Endodermal cell (in vitro differentiated cells): ENCODE data around the gene JSRP1. TPM values are rescaled to one million over a fixed set of nuclear protein-coding genes. Genes with fewer than 3 reads are reported as not detected.
A peak's percentile ranks its signal among the peaks of the same experiment; 100 is the strongest.

Source experiments
- DNase-seq: peaks from one replicate; pipeline ENCODE4 v3.0.0-alpha.2; 2017
- H3K27ac ChIP-seq: 2 replicates; pipeline ENCODE4 v1.5.1; 2013; ENCODE audit warnings: mild to moderate bottlenecking, low read depth, low read length, moderate library complexity
- H3K27me3 ChIP-seq: 2 replicates; pipeline ENCODE4 v1.6.1; 2013; ENCODE audit warnings: mild to moderate bottlenecking, low read length, moderate library complexity; ENCODE audit not compliant: insufficient read depth, control insufficient read depth, poor library complexity, severe bottlenecking
- H3K36me3 ChIP-seq: 2 replicates; pipeline ENCODE4 v1.7.0; 2013; ENCODE audit warnings: mild to moderate bottlenecking, low read length, moderate library complexity; ENCODE audit not compliant: control insufficient read depth, insufficient read depth
- H3K4me1 ChIP-seq: one replicate; pipeline ENCODE4 v1.7.0; 2013; ENCODE audit warnings: low read length; ENCODE audit not compliant: control insufficient read depth, insufficient read depth
- H3K4me3 ChIP-seq: 2 replicates; pipeline ENCODE4 v1.5.1; 2013; ENCODE audit warnings: mild to moderate bottlenecking, low read length, moderate library complexity
- H3K9ac ChIP-seq: 2 replicates; pipeline ENCODE4 v1.6.1; 2013; ENCODE audit warnings: mild to moderate bottlenecking, low read length, moderate library complexity; ENCODE audit not compliant: poor library complexity, severe bottlenecking; ENCODE audit errors: extremely low read depth
- H3K9me3 ChIP-seq: 2 replicates; pipeline ENCODE4 v1.6.1; 2013; ENCODE audit warnings: mild to moderate bottlenecking, low read length, moderate library complexity; ENCODE audit not compliant: control insufficient read depth
- H3K27ac Mint-ChIP-seq: 2 replicates; pipeline ENCODE4 v1.8.0; 2020; ENCODE audit warnings: mixed read lengths
- H3K27me3 Mint-ChIP-seq: 2 replicates; pipeline ENCODE4 v1.8.0; 2021; ENCODE audit warnings: mild to moderate bottlenecking, mixed read lengths; ENCODE audit not compliant: insufficient read depth
- H3K36me3 Mint-ChIP-seq: 2 replicates; pipeline ENCODE4 v1.8.0; 2020; ENCODE audit warnings: low read depth, mixed read lengths
- H3K4me1 Mint-ChIP-seq: 2 replicates; pipeline ENCODE4 v1.8.0; 2020; ENCODE audit warnings: mixed read lengths
- H3K4me3 Mint-ChIP-seq: 2 replicates; pipeline ENCODE4 v1.8.0; 2020; ENCODE audit warnings: mild to moderate bottlenecking, moderate library complexity, mixed read lengths
- H3K9me3 Mint-ChIP-seq: 2 replicates; pipeline ENCODE4 v1.8.0; 2020; ENCODE audit warnings: mild to moderate bottlenecking, mixed read lengths
- CTCF ChIP-seq: fragments of 200-600 bp; sonication (generic); conservative IDR thresholded peaks from 2 replicates; pipeline ENCODE4 v1.5.0; 2021; ENCODE audit warnings: antibody characterized with exemption, mild to moderate bottlenecking
- WGBS, 2 experiments: methylation state at CpG; one replicate each; pipeline versions ENCODE4 v1.1.5 to v1.1.7; 2013; ENCODE audit warnings: missing lambda C conversion rate in 2 of 2, mixed read lengths in 1 of 2; ENCODE audit not compliant: insufficient coverage in 1 of 2, insufficient read length in 1 of 2; 5-methylcytosine and 5-hydroxymethylcytosine counted together
- total RNA-seq, 2 donors: library from RNA; stranded (reverse); fragmentation: NEBNext Ultra II Directional in 1 of 2; extraction: Animal tissue kit (Norgen Biotek cat#: 25700) in 1 of 2; gene quantifications; 2 replicates in 1 of 2; 3 replicates in 1 of 2; pipeline ENCODE4 v1.2.1, GENCODE V29; 2021

The JSRP1 gene
- total RNA-seq, 2 donors from 2014 or later, result 0.66 to 0.89 TPM

- Histone ChIP-seq H3K9me3 (no peaks in the 10 kb centered on the region), H3K36me3 (peaks cover 27% of the 10 kb centered on the region), H3K4me1 (no peaks in the 10 kb centered on the region), H3K9ac (no peak overlapping the region), H3K27me3 (no peaks in the 10 kb centered on the region), H3K4me3 (no peak overlapping the region), H3K27ac (no peak overlapping the region)
- no peaks in the 10 kb centered on the region for H3K9me3 Mint-ChIP-seq
- DNase-seq, result no peak
- H3K27ac Mint-ChIP-seq, result peak overlapping the region; percentile 58
- H3K4me3 Mint-ChIP-seq, result no peak overlapping the region
- H3K4me1 Mint-ChIP-seq, result no peaks in the 10 kb centered on the region
- 95% methylated on average over 20 to 43 of the region's 45 CpGs for WGBS, 2 experiments
- no peak for TF ChIP-seq CTCF
- H3K36me3 Mint-ChIP-seq, result peaks cover 37% of the 10 kb centered on the region
- H3K27me3 Mint-ChIP-seq, result no peaks in the 10 kb centered on the region
Observed at GRCh38 chr19:2229103-2230032, 26.8 kb downstream of the JSRP1 start.

GRCh38 chr19:2228157-2229030 is 27.8 kb downstream of the JSRP1 start:
- Histone ChIP-seq H3K9ac (no peak overlapping the region), H3K27ac (no peak overlapping the region), H3K4me3 (no peak overlapping the region), H3K9me3 (no peaks in the 10 kb centered on the region), H3K27me3 (no peaks in the 10 kb centered on the region), H3K4me1 (no peaks in the 10 kb centered on the region), H3K36me3 (peaks cover 18% of the 10 kb centered on the region)
- DNase-seq, result no peak
- Mint-ChIP-seq H3K27me3 (no peaks in the 10 kb centered on the region), H3K9me3 (no peaks in the 10 kb centered on the region), H3K4me3 (no peak overlapping the region), H3K4me1 (no peaks in the 10 kb centered on the region), H3K36me3 (peaks cover 40% of the 10 kb centered on the region), H3K27ac (peak overlapping the region; percentile 52)
- 96 to 99% methylated on average over 16 to 48 of the region's 48 CpGs for WGBS, 2 experiments
- no peak for TF ChIP-seq CTCF

DNA sequence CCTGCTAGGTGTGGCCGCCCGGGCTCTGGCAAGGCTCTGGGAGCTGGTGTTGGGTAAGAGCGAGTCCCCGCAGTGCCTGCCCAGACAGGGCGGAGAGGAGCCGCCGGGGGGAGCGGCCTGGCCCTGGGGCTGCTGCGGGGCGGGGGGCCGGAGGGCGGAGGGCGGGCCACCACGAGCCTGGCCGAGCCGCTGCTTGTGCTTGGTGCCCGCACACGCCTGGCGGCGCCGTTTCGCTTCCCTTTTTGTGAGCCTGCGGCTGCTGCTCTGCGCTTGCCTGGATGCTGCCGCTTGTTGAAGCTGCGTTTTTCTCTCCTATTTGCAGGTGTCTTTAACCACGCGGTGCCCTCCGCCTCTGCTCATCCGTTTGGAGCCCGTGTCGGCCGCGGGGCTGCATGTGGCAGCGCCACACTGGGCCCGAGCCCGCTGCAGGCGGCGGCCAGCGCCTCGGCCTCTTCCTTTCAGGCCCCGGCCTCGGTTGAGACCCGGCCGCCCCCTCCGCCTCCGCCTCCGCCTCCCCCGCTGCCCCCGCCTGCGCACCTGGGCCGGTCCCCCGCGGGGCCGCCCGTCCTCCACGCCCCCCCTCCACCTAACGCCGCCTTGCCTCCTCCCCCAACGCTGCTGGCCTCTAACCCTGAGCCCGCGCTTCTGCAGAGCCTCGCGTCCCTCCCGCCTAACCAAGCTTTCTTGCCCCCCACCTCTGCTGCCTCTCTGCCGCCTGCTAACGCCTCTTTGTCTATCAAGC is 28.6 kb downstream of the JSRP1 start:
- no peaks in the 10 kb centered on the region for H3K4me1 Mint-ChIP-seq
- 95 to 98% methylated on average over 35 to 67 of the region's 67 CpGs for WGBS, 2 experiments
- Histone ChIP-seq H3K36me3 (peaks cover 10% of the 10 kb centered on the region), H3K27me3 (no peaks in the 10 kb centered on the region), H3K9ac (no peak overlapping the region), H3K9me3 (no peaks in the 10 kb centered on the region), H3K4me3 (no peak overlapping the region), H3K27ac (no peak overlapping the region), H3K4me1 (no peaks in the 10 kb centered on the region)
- DNase-seq, result no peak
- H3K27me3 Mint-ChIP-seq, result no peaks in the 10 kb centered on the region
- no peak overlapping the region for H3K4me3 Mint-ChIP-seq
- H3K27ac Mint-ChIP-seq, result no peak overlapping the region
- no peak for TF ChIP-seq CTCF
- peaks cover 34% of the 10 kb centered on the region for H3K36me3 Mint-ChIP-seq
- no peaks in the 10 kb centered on the region for H3K9me3 Mint-ChIP-seq
